Small intestine (tissue), 7 donors: ENCODE results near the gene KLHL29. TPM values are rescaled to one million over a fixed set of nuclear protein-coding genes. Genes with fewer than 3 reads are reported as not detected.
A peak's percentile ranks its signal among the peaks of the same experiment; 100 is the strongest.

Experiments used
- DNase-seq, 2 donors: peaks; one replicate each; pipeline versions ENCODE4 v3.0.0 to v3.0.0-alpha.2; 2013
- FAIRE-seq: peaks from 2 replicates; lab custom pipeline; 2012; peaks lifted over from hg19 to GRCh38; lab: Jason Lieb, UNC
- H3K27ac ChIP-seq, 3 donors: one replicate each; pipeline ENCODE4 v1.5.1; 2013; ENCODE audit warnings: low read length in 2 of 3, mild to moderate bottlenecking in 2 of 3, control low read depth in 1 of 3, inconsistent platforms in 1 of 3, low read depth in 1 of 3, moderate library complexity in 1 of 3
- H3K27me3 ChIP-seq, 3 donors: one replicate each; pipeline ENCODE4 v1.6.1; 2013; ENCODE audit warnings: low read length in 3 of 3, inconsistent platforms in 1 of 3; ENCODE audit not compliant: control insufficient read depth in 3 of 3, insufficient read depth in 3 of 3
- H3K36me3 ChIP-seq, 3 donors: one replicate each; pipeline ENCODE4 v1.6.1; 2013; ENCODE audit warnings: low read length in 3 of 3, inconsistent platforms in 1 of 3, low read depth in 1 of 3, mild to moderate bottlenecking in 1 of 3, moderate library complexity in 1 of 3; ENCODE audit not compliant: control insufficient read depth in 3 of 3, insufficient read depth in 2 of 3
- H3K4me1 ChIP-seq, 3 donors: one replicate each; pipeline ENCODE4 v1.6.1; 2013; ENCODE audit warnings: low read length in 2 of 3, inconsistent platforms in 1 of 3, low read depth in 1 of 3, mild to moderate bottlenecking in 1 of 3, moderate library complexity in 1 of 3; ENCODE audit not compliant: control insufficient read depth in 3 of 3, insufficient read depth in 2 of 3
- H3K4me3 ChIP-seq, 3 donors: one replicate each; pipeline ENCODE4 v1.5.1; 2013; ENCODE audit warnings: low read length in 3 of 3, control low read depth in 1 of 3, inconsistent platforms in 1 of 3, low read depth in 1 of 3, mild to moderate bottlenecking in 1 of 3, moderate library complexity in 1 of 3
- H3K9me3 ChIP-seq, 2 donors: one replicate each; pipeline ENCODE4 v1.6.1; 2013; ENCODE audit warnings: low read depth in 1 of 2, low read length in 1 of 2; ENCODE audit not compliant: control insufficient read depth in 2 of 2, insufficient read depth in 1 of 2
- WGBS, 3 donors: extraction: QIAGEN DNeasy Blood & Tissue Kit; methylation state at CpG; one replicate each; pipeline ENCODE4 v1.1.7; 2013; 5-methylcytosine and 5-hydroxymethylcytosine counted together
- polyA plus RNA-seq, 4 donors: library from polyadenylated mRNA; stranded (reverse) in 3 of 4; unstranded in 1 of 4; fragments of 200-250 nt in 3 of 4; fragments of 120-200 nt in 1 of 4; gene quantifications; one replicate each; pipeline versions ENCODE4 v1.2.1 to v1.2.3, GENCODE V29; 2013
- donor health status: healthy with polysubstance abuse.
- donor health status: control.
- donor health status: control.
- donor health status: Bipolar disorder and iron deficiency.
- donor health status: healthy.

Gene KLHL29
- polyA plus RNA-seq, 4 donors = 0.22 to 2.7 (median 1.4) TPM

DNA sequence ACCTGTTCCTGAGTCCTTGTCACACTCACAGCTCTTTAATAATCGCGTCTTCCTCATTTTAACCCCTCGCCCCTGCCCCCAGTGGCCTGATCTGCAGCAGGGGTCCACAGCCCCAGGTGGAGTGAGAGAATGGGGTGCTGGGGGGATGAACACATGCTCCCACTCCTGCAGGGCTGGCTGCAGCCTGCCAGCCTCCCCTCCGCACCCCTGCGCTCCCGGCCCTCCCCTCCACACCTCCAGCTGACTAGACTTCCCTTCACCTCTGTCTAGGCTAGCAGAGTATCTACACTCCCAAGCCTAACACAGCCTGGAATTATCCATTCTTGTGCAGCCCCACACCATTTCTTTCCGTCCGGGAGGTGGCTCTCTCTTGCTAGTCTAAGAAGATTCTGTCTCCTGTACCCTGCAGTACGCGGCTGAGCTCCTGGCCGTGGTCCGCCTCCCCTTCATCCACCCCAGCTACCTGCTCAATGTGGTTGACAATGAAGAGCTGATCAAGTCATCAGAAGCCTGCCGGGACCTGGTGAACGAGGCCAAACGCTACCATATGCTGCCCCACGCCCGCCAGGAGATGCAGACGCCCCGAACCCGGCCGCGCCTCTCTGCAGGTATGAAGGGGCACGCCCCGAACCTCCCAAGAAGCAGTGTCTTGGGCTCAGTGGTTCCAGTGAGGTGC is 310.4 kb downstream of the KLHL29 start:
- DNase-seq = no peak
- FAIRE-seq = no peak
- WGBS, 3 donors = 92 to 95% (median 92%) methylated on average over 24 of the region's 24 CpGs
- Histone ChIP-seq H3K27me3 (no peaks in the 10 kb centered on the region), H3K36me3 (peaks cover 0 to 62% (median 0%) of the 10 kb centered on the region in 3 donors), H3K27ac (no peak overlapping the region), H3K4me1 (no peaks in the 10 kb centered on the region), H3K4me3 (no peak overlapping the region), H3K9me3 (peaks cover 0 to 9% of the 10 kb centered on the region in 2 donors)

DNA sequence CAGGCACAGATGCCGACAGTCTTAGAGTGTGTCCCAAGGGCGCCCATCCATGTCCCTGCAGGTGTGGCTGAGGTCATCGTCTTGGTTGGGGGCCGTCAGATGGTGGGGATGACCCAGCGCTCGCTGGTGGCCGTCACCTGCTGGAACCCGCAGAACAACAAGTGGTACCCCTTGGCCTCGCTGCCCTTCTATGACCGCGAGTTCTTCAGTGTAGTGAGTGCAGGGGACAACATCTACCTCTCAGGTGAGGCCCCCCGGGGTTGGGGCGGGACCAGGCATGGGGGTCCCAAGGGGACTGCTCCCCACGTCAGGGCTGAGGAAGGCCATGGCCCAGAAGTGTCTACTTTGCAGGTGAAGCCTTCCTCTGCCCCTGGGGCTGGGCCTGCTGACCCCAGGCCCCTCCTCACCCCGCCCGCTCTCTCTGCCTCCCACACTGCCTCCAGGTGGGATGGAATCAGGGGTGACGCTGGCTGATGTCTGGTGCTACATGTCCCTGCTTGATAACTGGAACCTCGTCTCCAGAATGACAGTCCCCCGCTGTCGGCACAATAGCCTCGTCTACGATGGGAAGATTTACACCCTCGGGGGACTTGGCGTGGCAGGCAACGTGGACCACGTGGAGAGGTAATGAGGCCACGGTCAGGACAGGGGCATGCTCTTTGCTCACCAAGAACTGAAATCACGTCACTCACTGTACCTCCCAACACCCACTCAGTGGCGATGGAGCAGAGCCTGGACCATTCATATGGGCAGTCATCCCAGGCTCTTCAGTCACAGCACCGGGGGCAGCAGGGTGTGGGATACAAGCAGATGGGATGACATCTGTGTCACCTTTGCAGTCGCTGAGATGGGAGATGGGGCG is 311.1 kb downstream of the KLHL29 start:
- DNase-seq (no peak), FAIRE-seq (no peak)
- no peak overlapping the region for H3K27ac ChIP-seq
- H3K9me3 ChIP-seq = peaks cover 0 to 9% of the 10 kb centered on the region in 2 donors
- no peaks in the 10 kb centered on the region for H3K27me3 ChIP-seq
- WGBS, 3 donors = 94 to 95% (median 95%) methylated on average over 31 to 32 of the region's 32 CpGs
- H3K4me3 ChIP-seq = no peak overlapping the region
- H3K4me1 ChIP-seq = no peaks in the 10 kb centered on the region
- peaks cover 0 to 61% (median 0%) of the 10 kb centered on the region in 3 donors for H3K36me3 ChIP-seq

DNA sequence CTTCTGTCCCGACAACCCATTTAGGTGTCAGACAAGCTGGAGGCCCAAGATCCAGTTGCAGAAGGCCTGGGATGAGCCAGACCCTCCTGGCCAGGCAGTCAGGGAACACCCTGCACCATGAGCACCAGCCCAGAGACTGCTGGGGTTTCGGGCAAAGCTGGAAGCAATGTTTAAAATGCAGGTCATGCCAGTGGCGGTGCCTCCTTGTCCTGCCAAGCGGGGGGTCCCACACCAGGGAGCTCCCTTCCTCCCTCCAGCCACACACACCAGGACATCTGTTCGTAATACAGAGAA is 311.7 kb downstream of the KLHL29 start:
- Histone ChIP-seq H3K36me3 (peaks cover 0 to 56% (median 0%) of the 10 kb centered on the region in 3 donors), H3K4me3 (no peak overlapping the region), H3K27ac (no peak overlapping the region), H3K4me1 (no peaks in the 10 kb centered on the region), H3K9me3 (peaks cover 0 to 9% of the 10 kb centered on the region in 2 donors), H3K27me3 (no peaks in the 10 kb centered on the region)
- DNase-seq = no peak
- FAIRE-seq = no peak
- 91 to 96% (median 92%) methylated on average over 5 of the region's 5 CpGs for WGBS, 3 donors

DNA sequence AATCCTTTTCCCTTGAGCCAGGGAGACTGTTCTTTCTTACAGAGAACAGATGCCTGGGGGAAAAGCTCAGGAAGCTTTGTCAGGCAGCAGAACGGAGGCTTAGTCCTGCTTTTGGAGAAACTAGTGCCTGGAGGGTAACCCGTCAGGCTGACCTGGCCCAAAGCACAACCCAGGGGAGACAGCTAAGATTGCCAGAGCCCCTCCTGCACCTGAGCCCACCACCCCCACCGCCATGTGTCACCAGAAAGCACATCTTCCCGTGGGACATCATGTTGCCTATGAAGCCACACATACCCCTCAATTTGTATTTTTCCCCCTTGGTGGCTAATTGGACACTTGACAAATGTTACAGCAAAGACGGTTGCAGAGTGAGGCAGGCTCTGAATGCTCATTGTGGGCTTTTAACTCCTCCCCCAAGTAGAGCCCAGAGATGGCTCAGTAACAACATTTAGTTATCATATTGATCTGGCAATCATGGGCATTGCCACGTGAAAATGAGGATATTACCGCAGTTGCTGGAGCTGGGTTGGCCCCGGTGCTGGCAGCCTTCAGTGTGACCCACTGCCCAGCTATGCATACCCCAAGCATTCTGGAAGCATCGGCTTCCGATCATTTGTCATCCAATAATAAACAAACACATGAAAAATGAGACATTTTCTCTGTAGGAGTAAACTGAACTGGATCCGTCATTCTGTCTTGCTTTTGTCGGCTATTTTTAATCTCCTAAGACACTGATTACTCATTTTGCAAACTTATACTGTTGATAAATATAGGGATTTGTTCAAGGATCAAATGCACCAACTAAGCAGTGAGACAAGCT is 312.5 kb downstream of the KLHL29 start:
- WGBS, 3 donors = 73 to 81% (median 81%) methylated on average over 12 of the region's 12 CpGs
- Histone ChIP-seq H3K4me3 (no peak overlapping the region), H3K27ac (no peak overlapping the region), H3K36me3 (peaks cover 0 to 50% (median 0%) of the 10 kb centered on the region in 3 donors), H3K9me3 (peaks cover 0 to 9% of the 10 kb centered on the region in 2 donors), H3K27me3 (no peaks in the 10 kb centered on the region), H3K4me1 (no peaks in the 10 kb centered on the region)
- DNase-seq (no peak), FAIRE-seq (no peak)

DNA sequence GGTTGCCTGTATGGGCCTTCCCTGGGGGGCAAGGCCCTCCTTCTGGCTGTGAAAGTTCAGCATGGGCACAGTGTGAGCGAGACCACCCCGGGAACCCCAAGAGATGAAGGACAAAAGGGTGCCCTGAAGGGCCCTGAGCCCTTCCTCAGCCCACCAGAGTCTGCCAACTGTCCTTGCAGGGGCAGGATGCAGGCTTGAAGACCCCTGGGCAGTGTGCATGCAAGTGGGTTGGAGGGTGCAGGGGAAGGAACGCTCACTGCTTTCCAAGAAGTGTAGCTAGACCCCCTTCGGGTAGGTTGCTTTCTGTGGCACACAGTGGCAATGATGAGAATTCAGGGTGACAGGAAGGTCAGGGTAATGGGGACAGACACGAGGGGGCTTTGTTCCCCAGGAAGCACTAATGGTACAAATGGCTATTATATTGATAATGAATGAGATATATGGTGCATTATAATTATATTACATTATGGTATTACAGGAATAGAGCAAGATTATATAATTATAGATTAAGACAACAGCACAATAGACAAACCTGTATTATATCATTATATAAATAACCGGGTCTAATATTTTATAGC is 313.2 kb downstream of the KLHL29 start:
- H3K4me3 ChIP-seq = no peak overlapping the region
- FAIRE-seq (no peak), DNase-seq (no peak)
- H3K27ac ChIP-seq = no peak overlapping the region
- WGBS, 3 donors = 77 to 90% (median 81%) methylated on average over 6 of the region's 6 CpGs
- H3K36me3 ChIP-seq = peaks cover 0 to 53% (median 0%) of the 10 kb centered on the region in 3 donors
- H3K9me3 ChIP-seq = peaks cover 0 to 9% of the 10 kb centered on the region in 2 donors
- no peaks in the 10 kb centered on the region for H3K4me1 ChIP-seq
- no peaks in the 10 kb centered on the region for H3K27me3 ChIP-seq

DNA sequence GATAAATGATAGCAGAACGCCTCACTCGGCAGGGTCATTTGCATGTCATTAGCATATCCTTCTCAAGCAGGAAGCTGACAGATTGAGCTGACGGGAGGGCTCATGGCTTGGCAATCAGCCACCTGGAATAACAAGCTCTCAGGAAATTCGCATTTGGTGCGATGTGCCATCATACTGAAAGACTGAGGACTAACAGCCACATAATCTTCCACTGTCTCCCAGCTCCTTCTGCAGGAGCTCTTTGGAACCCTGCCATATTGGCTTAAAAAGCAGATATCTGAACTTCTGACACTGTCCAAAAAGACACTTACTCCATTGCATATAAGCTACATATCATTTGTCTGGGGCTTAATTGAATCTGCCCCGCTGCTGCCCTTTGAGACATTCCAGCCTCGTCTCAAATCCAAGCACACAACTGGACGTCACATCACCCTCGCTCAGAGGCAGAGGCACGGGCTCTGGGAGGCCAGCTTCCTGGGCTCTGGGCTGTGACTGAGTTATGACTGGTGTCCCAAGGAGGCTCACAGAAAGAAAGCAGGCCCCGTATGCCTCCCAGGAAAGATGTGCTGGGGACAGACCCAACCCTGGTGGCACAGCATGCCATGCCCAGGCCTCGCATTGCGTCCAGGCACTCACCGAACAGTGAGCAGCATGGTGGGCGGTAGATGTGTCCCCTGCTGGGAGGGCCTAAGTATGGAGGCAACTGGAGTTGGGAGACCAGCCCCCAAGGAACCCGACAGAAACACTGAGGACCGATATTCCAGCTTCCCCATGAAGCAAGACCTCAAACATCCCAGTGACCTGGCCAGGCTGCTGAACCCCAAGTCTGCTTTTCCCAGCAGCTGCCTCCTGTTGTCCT is 314.0 kb downstream of the KLHL29 start:
- peaks cover 0 to 9% of the 10 kb centered on the region in 2 donors for H3K9me3 ChIP-seq
- WGBS, 3 donors = 76 to 90% (median 86%) methylated on average over 17 of the region's 17 CpGs

DNA sequence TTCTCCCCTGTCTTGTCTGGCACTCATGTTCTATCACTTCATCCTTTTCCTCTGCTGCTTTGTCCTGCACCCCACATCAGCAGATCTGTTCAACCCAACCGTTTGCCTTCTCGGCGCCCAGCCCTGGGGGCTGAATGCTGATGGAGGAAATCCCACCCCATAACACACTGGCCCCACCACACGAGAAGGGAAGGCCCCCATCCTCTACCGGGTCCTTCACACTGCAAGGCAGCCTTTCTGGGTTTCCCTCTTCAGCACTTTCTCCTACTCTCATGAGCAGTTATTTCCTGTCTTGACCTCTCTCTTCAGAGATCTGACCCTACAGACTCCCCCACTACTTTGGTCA is 314.6 kb downstream of the KLHL29 start:
- 88 to 93% (median 90%) methylated on average over 5 of the region's 5 CpGs for WGBS, 3 donors

More for the DNA sequence above, 314.0 kb downstream of the KLHL29 start:
- Histone ChIP-seq H3K27ac (peak overlapping the region in 1 of 3 donors; percentile 8), H3K4me3 (no peak overlapping the region), H3K36me3 (peaks cover 0 to 55% (median 0%) of the 10 kb centered on the region in 3 donors), H3K27me3 (no peaks in the 10 kb centered on the region), H3K4me1 (no peaks in the 10 kb centered on the region)
- FAIRE-seq = no peak
- DNase-seq = peak in 1 of 2 donors; percentile 11

More for the DNA sequence above, 314.6 kb downstream of the KLHL29 start:
- Histone ChIP-seq H3K36me3 (peaks cover 0 to 55% (median 0%) of the 10 kb centered on the region in 3 donors), H3K4me1 (no peaks in the 10 kb centered on the region), H3K9me3 (peaks cover 0 to 9% of the 10 kb centered on the region in 2 donors), H3K4me3 (no peak overlapping the region), H3K27ac (peak overlapping the region in 1 of 3 donors; percentile 8), H3K27me3 (no peaks in the 10 kb centered on the region)
- FAIRE-seq = no peak
- no peak for DNase-seq
